Activated T-cell treated with anti-CD3 and anti-CD28 coated beads, Interleukin-2, amount 50 U/mL, for 72 hours (primary cell): ENCODE data around the gene CXorf66. TPM values are rescaled to one million over a fixed set of nuclear protein-coding genes. Genes with fewer than 3 reads are reported as not detected.
"Not testable (repeated sequence)": the region's sequence is repeated elsewhere in the genome, so short reads cannot be mapped to it uniquely, and the experiment has no call there.

Source experiments
- ATAC-seq, 2 donors: fragments of 150-1000 bp; cut with Tn5 transposase; replicated peaks in 1 of 2; 2 replicates each; pipeline ENCODE4 v1.10.0; 2021; ENCODE audit warnings: moderate library complexity in 2 of 2, mild to moderate bottlenecking in 1 of 2
- DNase-seq, 2 donors: peaks; one replicate each; pipeline ENCODE4 v3.0.0; 2021 to 2022; ENCODE audit warnings: mixed read lengths in 1 of 2
- H3K27ac Mint-ChIP-seq: one replicate; pipeline ENCODE4 v1.8.0; 2022; ENCODE audit warnings: mild to moderate bottlenecking, moderate library complexity, mixed read lengths
- H3K27me3 Mint-ChIP-seq: one replicate; pipeline ENCODE4 v1.8.0; 2022; ENCODE audit warnings: low read depth, mixed read lengths
- H3K36me3 Mint-ChIP-seq, 2 donors: one replicate each; pipeline ENCODE4 v1.8.0; 2022; ENCODE audit warnings: mixed read lengths in 2 of 2, mild to moderate bottlenecking in 1 of 2; ENCODE audit not compliant: insufficient read depth in 2 of 2
- H3K4me1 Mint-ChIP-seq: one replicate; pipeline ENCODE4 v1.8.0; 2022; ENCODE audit warnings: low read depth, mixed read lengths
- H3K4me3 Mint-ChIP-seq, 2 donors: one replicate each; pipeline ENCODE4 v1.8.0; 2022; ENCODE audit warnings: mild to moderate bottlenecking in 2 of 2, mixed read lengths in 2 of 2, moderate library complexity in 2 of 2
- H3K9me3 Mint-ChIP-seq, 2 donors: one replicate each; pipeline ENCODE4 v1.8.0; 2022; ENCODE audit warnings: mixed read lengths in 2 of 2
- total RNA-seq, 2 donors: library from RNA; stranded (reverse); gene quantifications; one replicate each; pipeline ENCODE4 v1.2.3, GENCODE V29; 2022

The CXorf66 gene
- not detected for total RNA-seq

DNA sequence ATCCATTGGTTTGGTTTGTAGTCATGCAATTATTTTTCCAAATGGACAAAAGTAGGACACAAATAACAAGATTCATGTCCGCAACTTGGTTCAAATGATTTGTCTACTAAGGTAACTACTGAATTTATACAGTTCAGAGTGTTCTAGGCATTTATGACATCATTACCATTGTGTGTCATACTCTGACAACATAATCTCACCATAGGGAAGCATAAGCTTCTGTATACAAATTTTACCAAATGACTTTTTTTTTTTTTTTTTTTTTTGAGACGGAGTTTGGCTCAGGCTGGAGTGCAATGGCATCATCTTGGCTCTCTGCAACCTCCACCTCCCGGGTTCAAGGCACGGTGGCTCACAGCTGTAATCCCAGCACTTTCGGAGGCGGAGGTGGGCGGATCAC, at the start of gene CXorf66:
Gene CXorf66 (minus strand): TSS at position 101 of the 400 bp plus-strand sequence. CDS start 25 bp downstream, at position 76.
- no peak within 1 kb of the TSS for H3K4me3 Mint-ChIP-seq
- no peaks in the 10 kb centered on the region for H3K9me3 Mint-ChIP-seq
- ATAC-seq (no peak), DNase-seq (no peak)
- no peaks in the 10 kb centered on the region for H3K4me1 Mint-ChIP-seq
- H3K27ac Mint-ChIP-seq: no peak within 1 kb of the TSS
- H3K27me3 Mint-ChIP-seq: peaks cover 38% of the 10 kb centered on the region
- H3K36me3 Mint-ChIP-seq: no peaks in the 10 kb centered on the region

DNA sequence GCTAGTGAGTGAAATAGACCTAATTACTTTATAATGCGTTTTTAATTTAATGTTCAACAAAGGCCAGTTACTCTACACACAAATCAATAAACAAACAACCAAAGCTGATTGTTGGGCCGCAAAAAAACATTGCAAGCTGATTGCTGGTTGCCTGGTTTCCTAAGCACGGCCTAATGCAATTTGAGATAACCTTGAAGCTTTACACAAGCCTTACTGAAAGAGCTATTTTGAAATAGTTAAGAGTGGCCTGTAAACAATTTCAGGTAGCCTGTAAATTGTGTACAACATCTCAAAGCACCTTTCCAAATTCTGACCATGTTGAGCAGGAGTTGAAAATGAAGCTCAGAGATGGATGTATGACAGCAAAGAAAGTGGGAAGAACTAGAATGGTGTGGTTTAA, 17.5 kb upstream of the CXorf66 start:
- DNase-seq (no peak), ATAC-seq (no peak)
- no peaks in the 10 kb centered on the region for H3K4me1 Mint-ChIP-seq
- H3K27me3 Mint-ChIP-seq: peaks cover 5% of the 10 kb centered on the region
- H3K36me3 Mint-ChIP-seq: no peaks in the 10 kb centered on the region
- H3K27ac Mint-ChIP-seq: no peak overlapping the region
- no peak overlapping the region for H3K4me3 Mint-ChIP-seq
- no peaks in the 10 kb centered on the region for H3K9me3 Mint-ChIP-seq

GRCh38 chrX:139974471-139974870, 9.2 kb upstream of the CXorf66 start:
- no peak for ATAC-seq
- Mint-ChIP-seq H3K4me3 (no peak overlapping the region), H3K36me3 (peaks cover 0 to 3% of the 10 kb centered on the region in 2 donors), H3K4me1 (no peaks in the 10 kb centered on the region), H3K27me3 (peaks cover 35% of the 10 kb centered on the region), H3K27ac (no peak overlapping the region), H3K9me3 (peaks cover 4% of the 10 kb centered on the region in 2 donors)
- DNase-seq: no peak

DNA sequence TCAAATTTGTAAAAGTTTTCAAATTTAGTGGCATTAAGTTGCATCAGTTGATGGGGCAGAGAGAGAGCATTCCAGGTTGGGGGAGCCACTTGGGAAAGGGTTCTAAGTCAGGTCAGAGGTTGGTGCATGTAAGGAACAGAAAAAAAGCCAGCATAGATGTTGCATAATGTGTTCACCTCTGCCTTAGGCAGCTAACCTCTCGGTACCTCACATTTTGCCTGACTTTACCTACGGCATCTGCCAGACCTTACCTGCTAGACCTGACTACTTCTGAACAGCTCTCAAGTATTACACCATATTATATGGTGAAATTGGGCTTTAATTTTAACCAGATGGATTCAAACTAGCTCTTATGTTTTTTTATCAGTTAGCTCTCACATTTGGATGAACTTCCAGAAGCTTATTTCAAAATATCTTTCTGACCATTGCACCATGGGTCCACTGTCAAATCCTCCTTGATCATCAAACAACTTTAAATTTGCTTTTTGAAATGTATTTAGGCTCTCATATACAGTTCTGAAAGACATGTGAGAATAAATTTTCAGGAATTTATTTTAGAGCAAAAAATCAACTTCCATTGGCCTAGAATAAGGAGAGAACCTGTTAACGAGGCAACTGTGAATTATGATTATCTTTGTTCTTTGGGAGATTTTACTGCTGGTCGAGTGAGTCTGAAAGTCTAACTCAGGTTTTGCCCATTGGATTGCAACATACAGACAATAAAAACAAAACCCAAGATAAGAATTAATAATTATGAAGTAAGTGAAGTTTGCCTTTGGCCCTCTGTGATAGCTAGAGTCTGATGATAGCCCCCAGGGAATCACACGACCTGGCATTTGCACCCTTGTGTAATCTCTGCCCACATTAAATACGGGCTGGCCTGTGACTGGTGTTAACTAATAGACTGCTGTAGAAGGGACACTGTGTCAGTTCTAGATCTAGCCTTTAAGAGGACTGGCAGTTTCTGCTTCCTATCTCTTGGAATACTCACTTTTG, 7.6 kb upstream of the CXorf66 start:
- Mint-ChIP-seq H3K4me1 (no peaks in the 10 kb centered on the region), H3K36me3 (peaks cover 0 to 3% of the 10 kb centered on the region in 2 donors), H3K27ac (no peak overlapping the region), H3K9me3 (peaks cover 4% of the 10 kb centered on the region in 2 donors), H3K27me3 (peaks cover 40% of the 10 kb centered on the region), H3K4me3 (no peak overlapping the region)
- ATAC-seq: no peak
- DNase-seq: no peak

GRCh38 chrX:139972113-139972512, 6.8 kb upstream of the CXorf66 start:
- H3K4me3 Mint-ChIP-seq: no peak overlapping the region
- H3K4me1 Mint-ChIP-seq: no peaks in the 10 kb centered on the region
- peaks cover 4% of the 10 kb centered on the region in 2 donors for H3K9me3 Mint-ChIP-seq
- no peak overlapping the region for H3K27ac Mint-ChIP-seq
- DNase-seq: no peak
- H3K36me3 Mint-ChIP-seq: peaks cover 0 to 3% of the 10 kb centered on the region in 2 donors
- H3K27me3 Mint-ChIP-seq: peaks cover 40% of the 10 kb centered on the region
- ATAC-seq: no peak

- H3K27me3 Mint-ChIP-seq: peaks cover 39% of the 10 kb centered on the region
- no peak overlapping the region for H3K27ac Mint-ChIP-seq
- ATAC-seq (no peak), DNase-seq (no peak)
- H3K36me3 Mint-ChIP-seq: peaks cover 0 to 2% of the 10 kb centered on the region in 2 donors
- H3K4me1 Mint-ChIP-seq: no peaks in the 10 kb centered on the region
- peaks cover 3 to 4% of the 10 kb centered on the region in 2 donors for H3K9me3 Mint-ChIP-seq
- no peak overlapping the region for H3K4me3 Mint-ChIP-seq
Measured at GRCh38 chrX:139971394-139971749, 6.1 kb upstream of the CXorf66 start.

- ATAC-seq: no peak
- Mint-ChIP-seq H3K4me1 (no peaks in the 10 kb centered on the region), H3K9me3 (no peaks in the 10 kb centered on the region), H3K27me3 (peaks cover 32% of the 10 kb centered on the region), H3K27ac (no peak overlapping the region), H3K4me3 (no peak overlapping the region), H3K36me3 (no peaks in the 10 kb centered on the region)
- no peak for DNase-seq
Measured at GRCh38 chrX:139969286-139969685, 4.0 kb upstream of the CXorf66 start.

DNA sequence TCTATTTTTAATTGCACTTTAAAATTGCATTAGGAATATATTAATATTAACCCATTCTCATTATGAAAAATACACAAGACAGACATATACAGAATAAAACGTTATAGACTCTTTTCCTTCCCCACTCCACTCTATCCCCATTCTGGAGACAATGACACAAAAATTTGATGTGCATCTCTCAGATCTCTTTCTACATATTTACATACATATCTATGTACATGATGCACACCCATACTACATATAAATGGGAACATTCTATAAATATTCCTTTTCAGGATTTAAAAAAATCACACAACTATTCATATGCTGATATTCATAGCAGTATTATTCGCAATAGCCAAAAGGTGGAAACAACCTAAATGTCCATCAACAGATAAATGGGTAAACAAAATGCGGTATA, 2.4 kb upstream of the CXorf66 start:
- DNase-seq: no peak
- no peaks in the 10 kb centered on the region for H3K36me3 Mint-ChIP-seq
- no peak overlapping the region for H3K4me3 Mint-ChIP-seq
- H3K9me3 Mint-ChIP-seq: no peaks in the 10 kb centered on the region
- no peak overlapping the region for H3K27ac Mint-ChIP-seq
- ATAC-seq: no peak
- H3K27me3 Mint-ChIP-seq: peaks cover 44% of the 10 kb centered on the region
- H3K4me1 Mint-ChIP-seq: no peaks in the 10 kb centered on the region

DNA sequence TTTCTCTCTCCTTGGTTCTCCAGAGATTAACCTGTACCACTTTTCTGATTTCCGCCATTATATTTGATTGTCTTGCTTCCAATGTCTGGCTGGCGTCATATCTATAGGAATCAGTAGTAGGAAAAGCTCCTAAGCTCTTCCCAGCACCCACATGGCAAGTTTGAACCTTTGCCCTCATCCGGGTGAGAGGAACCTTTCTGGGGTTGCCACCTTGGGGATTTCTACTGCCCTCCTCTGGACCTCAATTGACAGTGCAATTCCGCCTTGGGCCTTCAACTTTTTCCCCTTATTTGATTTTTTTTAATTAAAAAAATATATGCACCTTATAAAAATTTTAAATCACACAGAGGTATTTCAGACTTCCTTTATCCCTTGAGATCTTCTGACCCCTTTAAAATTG, 2.0 kb upstream of the CXorf66 start:
- Mint-ChIP-seq H3K27ac (no peak overlapping the region), H3K4me1 (no peaks in the 10 kb centered on the region), H3K4me3 (no peak overlapping the region), H3K36me3 (no peaks in the 10 kb centered on the region), H3K9me3 (no peaks in the 10 kb centered on the region), H3K27me3 (peaks cover 44% of the 10 kb centered on the region)
- no peak for DNase-seq
- no peak for ATAC-seq

GRCh38 chrX:139966159-139966558, 838 bp upstream of the CXorf66 start:
- H3K27me3 Mint-ChIP-seq: peaks cover 39% of the 10 kb centered on the region
- not testable (repeated sequence) for H3K4me3 Mint-ChIP-seq, H3K9me3 Mint-ChIP-seq, H3K36me3 Mint-ChIP-seq, H3K27ac Mint-ChIP-seq, ATAC-seq, H3K4me1 Mint-ChIP-seq
- peak in 1 of 2 donors; percentile 1 for DNase-seq

DNA sequence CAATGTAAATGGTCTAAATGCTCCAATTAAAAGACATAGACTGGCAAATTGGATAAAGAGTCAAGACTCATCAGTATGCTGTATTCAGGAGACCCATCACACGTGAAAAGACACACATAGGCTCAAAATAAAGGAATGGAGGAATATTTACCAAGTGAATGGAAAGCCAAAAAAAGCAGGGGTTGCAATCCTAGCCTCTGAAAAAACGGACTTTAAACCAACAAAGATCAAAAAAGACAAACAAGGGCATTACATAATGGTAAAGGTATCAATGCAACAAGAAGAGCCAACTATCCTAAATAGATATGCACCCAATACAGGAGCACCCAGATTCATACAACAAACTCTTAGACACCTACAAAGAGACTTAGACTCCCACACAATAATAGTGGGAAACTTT, 4.2 kb downstream of the CXorf66 start:
- not testable (repeated sequence) for ATAC-seq, H3K36me3 Mint-ChIP-seq, H3K4me3 Mint-ChIP-seq, H3K4me1 Mint-ChIP-seq, DNase-seq, H3K9me3 Mint-ChIP-seq, H3K27ac Mint-ChIP-seq
- peaks cover 49% of the 10 kb centered on the region for H3K27me3 Mint-ChIP-seq

DNA sequence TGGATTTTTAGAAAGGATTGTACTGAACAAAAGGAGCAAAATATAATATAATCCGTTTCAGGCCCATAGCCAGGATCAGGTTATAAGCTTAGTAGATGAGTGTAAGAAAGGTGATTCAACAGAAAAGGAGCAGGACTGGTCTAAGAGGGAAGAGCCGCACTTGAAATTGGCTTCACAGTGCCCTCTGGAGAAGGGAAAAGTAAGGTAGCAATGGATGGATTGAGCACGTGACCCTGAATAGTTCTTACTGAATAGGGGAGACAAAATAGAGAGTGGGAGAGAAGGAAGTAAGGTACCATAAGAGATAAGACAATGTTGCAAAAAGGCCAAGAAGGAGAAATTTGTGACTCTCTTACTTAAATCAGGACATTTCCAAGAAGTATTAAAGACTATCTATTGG, 15.6 kb downstream of the CXorf66 start:
- H3K9me3 Mint-ChIP-seq: no peaks in the 10 kb centered on the region
- H3K4me1 Mint-ChIP-seq: no peaks in the 10 kb centered on the region
- no peak overlapping the region for H3K4me3 Mint-ChIP-seq

GRCh38 chrX:139945075-139945474, 20.2 kb downstream of the CXorf66 start:
- DNase-seq: no peak
- no peak overlapping the region for H3K27ac Mint-ChIP-seq
- H3K9me3 Mint-ChIP-seq: no peaks in the 10 kb centered on the region
- no peaks in the 10 kb centered on the region for H3K4me1 Mint-ChIP-seq
- H3K36me3 Mint-ChIP-seq: no peaks in the 10 kb centered on the region
- no peak overlapping the region for H3K4me3 Mint-ChIP-seq
- H3K27me3 Mint-ChIP-seq: peaks cover 12% of the 10 kb centered on the region
- no peak for ATAC-seq

More for the DNA sequence above, 15.6 kb downstream of the CXorf66 start:
- ATAC-seq: no peak
- DNase-seq: no peak
- no peak overlapping the region for H3K27ac Mint-ChIP-seq
- no peaks in the 10 kb centered on the region for H3K36me3 Mint-ChIP-seq
- H3K27me3 Mint-ChIP-seq: peaks cover 12% of the 10 kb centered on the region

DNA sequence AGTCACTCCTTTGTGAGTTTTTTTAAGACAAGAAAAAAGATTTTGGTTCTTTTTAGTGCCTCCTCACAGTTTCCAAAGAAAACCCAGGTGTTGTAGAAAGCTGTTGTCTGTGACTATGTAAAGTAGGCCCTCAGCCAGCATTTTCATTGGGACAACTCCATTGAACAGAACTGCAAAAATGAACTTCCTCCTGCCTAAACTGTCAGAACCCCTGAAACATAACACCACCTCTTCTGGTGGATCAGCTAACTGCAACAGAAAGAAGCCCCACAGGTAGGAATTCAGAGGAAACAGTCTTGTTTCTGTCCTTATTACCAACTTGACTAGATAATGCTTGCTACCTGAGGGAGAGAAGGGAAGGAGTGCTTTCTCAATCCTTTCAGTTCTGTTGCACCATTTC, 29.1 kb downstream of the CXorf66 start:
- no peak for DNase-seq
- no peak overlapping the region for H3K27ac Mint-ChIP-seq
- H3K27me3 Mint-ChIP-seq: peaks cover 19% of the 10 kb centered on the region
- H3K9me3 Mint-ChIP-seq: no peaks in the 10 kb centered on the region
- H3K36me3 Mint-ChIP-seq: peaks cover 0 to 2% of the 10 kb centered on the region in 2 donors
- H3K4me1 Mint-ChIP-seq: peaks cover 3% of the 10 kb centered on the region
- no peak for ATAC-seq
- no peak overlapping the region for H3K4me3 Mint-ChIP-seq
